SK-N-SH treated with all-trans-retinoic acid at 6 μM for 48 hours (cell line): ENCODE measurements around the gene MIDN.

Experiments used
- ARNTL ChIP-seq: fragments of 450-650 bp; formaldehyde crosslinking; IDR thresholded peaks from 2 replicates; pipeline ENCODE4 v1.5.0; 2020; ENCODE audit warnings: low read depth, mild to moderate bottlenecking, moderate library complexity, borderline replicate concordance
- BACH2 ChIP-seq: fragments of 250-450 bp; sonication (Bioruptor Pico); IDR thresholded peaks from 2 replicates; pipeline ENCODE4 v1.9.0; 2021; ENCODE audit warnings: mild to moderate bottlenecking, borderline replicate concordance
- CREB5 ChIP-seq: fragments of 250-450 bp; sonication (Bioruptor Pico); IDR thresholded peaks from 2 replicates; pipeline ENCODE4 v1.5.1; 2020; ENCODE audit warnings: low read depth, mild to moderate bottlenecking, moderate library complexity
- CSRNP3 ChIP-seq: fragments of 250-450 bp; sonication (Bioruptor Pico); IDR thresholded peaks from 2 replicates; pipeline ENCODE4 v1.5.1; 2021; ENCODE audit warnings: mild to moderate bottlenecking, moderate library complexity
- OSR1 ChIP-seq: fragments of 250-450 bp; sonication (Bioruptor Pico); IDR thresholded peaks from 2 replicates; pipeline ENCODE4 v1.8.0; 2022; ENCODE audit warnings: moderate library complexity, mild to moderate bottlenecking, inconsistent platforms
- PATZ1 ChIP-seq: fragments of 250-450 bp; sonication (Bioruptor Pico); IDR thresholded peaks from 2 replicates; pipeline ENCODE4 v1.8.0; 2020; ENCODE audit warnings: mild to moderate bottlenecking, moderate library complexity, borderline replicate concordance
- RARB ChIP-seq: fragments of 250-450 bp; sonication (Bioruptor Pico); IDR thresholded peaks from 2 replicates; pipeline ENCODE4 v1.8.0; 2021; ENCODE audit warnings: mild to moderate bottlenecking, moderate library complexity
- SNAI2 ChIP-seq: fragments of 250-450 bp; sonication (Bioruptor Pico); IDR thresholded peaks from 2 replicates; pipeline ENCODE4 v1.5.0; 2020; ENCODE audit warnings: mild to moderate bottlenecking, moderate library complexity
- TCF4 ChIP-seq: fragments of 250-450 bp; sonication (Bioruptor Pico); IDR thresholded peaks from 2 replicates; pipeline ENCODE4 v1.8.0; 2021; ENCODE audit warnings: mild to moderate bottlenecking, moderate library complexity, borderline replicate concordance
- TOX ChIP-seq: fragments of 250-450 bp; sonication (Bioruptor Pico); IDR thresholded peaks from 2 replicates; pipeline ENCODE4 v1.8.0; 2021; ENCODE audit warnings: mild to moderate bottlenecking, moderate library complexity, borderline replicate concordance
- ZC3H10 ChIP-seq: fragments of 250-450 bp; sonication (Bioruptor Pico); IDR thresholded peaks from 2 replicates; pipeline ENCODE4 v1.5.1; 2021; ENCODE audit warnings: mild to moderate bottlenecking, moderate library complexity
- ZFP3 ChIP-seq: fragments of 250-450 bp; sonication (Bioruptor Pico); IDR thresholded peaks from 2 replicates; pipeline ENCODE4 v1.5.0; 2020; ENCODE audit warnings: mild to moderate bottlenecking, moderate library complexity
- ZFP30 ChIP-seq: fragments of 450-650 bp; formaldehyde crosslinking; IDR thresholded peaks from 2 replicates; pipeline ENCODE4 v1.5.0; 2022; ENCODE audit warnings: mild to moderate bottlenecking, moderate library complexity
- ZNF565 ChIP-seq: fragments of 450-650 bp; formaldehyde crosslinking; conservative IDR thresholded peaks from 2 replicates; pipeline ENCODE4 v1.5.0; 2020; ENCODE audit warnings: low read depth, mild to moderate bottlenecking, moderate library complexity

- no peak for TF ChIP-seq SNAI2 (CRISPR knock-in tag)
- no peak for TF ChIP-seq CSRNP3 (CRISPR knock-in tag)
- TF ChIP-seq CREB5 (CRISPR knock-in tag): no peak
- no peak for TF ChIP-seq TCF4 (CRISPR knock-in tag)
- TF ChIP-seq RARB: no peak
- no peak for TF ChIP-seq PATZ1 (CRISPR knock-in tag)
- no peak for TF ChIP-seq ARNTL (CRISPR knock-in tag)
- no peak for TF ChIP-seq TOX (CRISPR knock-in tag)
- no peak for TF ChIP-seq ZFP30 (CRISPR knock-in tag)
- TF ChIP-seq BACH2 (CRISPR knock-in tag): no peak
- no peak for TF ChIP-seq ZNF565 (CRISPR knock-in tag)
- no peak for TF ChIP-seq ZC3H10 (CRISPR knock-in tag)
- TF ChIP-seq ZFP3 (CRISPR knock-in tag): no peak
- no peak for TF ChIP-seq OSR1 (CRISPR knock-in tag)
Measured at GRCh38 chr19:1262623-1263123, 14.3 kb downstream of the MIDN start.
